ENCODE data around the gene KPNA5. TPM values are rescaled to one million over a fixed set of nuclear protein-coding genes. Genes with fewer than 3 reads are reported as not detected.
"Not testable (repeated sequence)": the region's sequence is repeated elsewhere in the genome, so short reads cannot be mapped to it uniquely, and the experiment has no call there.

The KPNA5 gene
- total RNA-seq, 2 donors from 2014 or later = 3.1 to 3.3 TPM

- H3K4me1 ChIP-seq = no peaks in the 10 kb centered on the region
- ATAC-seq (no peak), DNase-seq (no peak)
- no peak overlapping the region for H3K4me3 ChIP-seq
- intact Hi-C loops (cut with DNase I) = no loop called here
- no peak for TF ChIP-seq POLR2A (IDR thresholded peaks at IDR 0.05)
- no peak for TF ChIP-seq CTCF (IDR thresholded peaks at IDR 0.05)
- no peak overlapping the region for H3K27ac ChIP-seq
- no peaks in the 10 kb centered on the region for H3K27me3 ChIP-seq
- H3K36me3 ChIP-seq (replicated peaks in 1 of 2; ENCODE audit: insufficient read depth in 1 of 2, low read depth in 2 of 2) = peaks cover 0 to 4% of the 10 kb centered on the region in 2 donors
- no peaks in the 10 kb centered on the region for H3K9me3 ChIP-seq
- WGBS, 2 donors = 90 to 97% methylated on average over 2 of the region's 2 CpGs
Measured at GRCh38 chr6:116714761-116715160, 33.8 kb downstream of the KPNA5 start.

- H3K4me1 ChIP-seq = no peaks in the 10 kb centered on the region
- peaks cover 0 to 11% of the 10 kb centered on the region in 2 donors for H3K36me3 ChIP-seq (replicated peaks in 1 of 2; ENCODE audit: insufficient read depth in 1 of 2, low read depth in 2 of 2)
- ATAC-seq (no peak), DNase-seq (no peak)
- H3K9me3 ChIP-seq = no peaks in the 10 kb centered on the region
- no peaks in the 10 kb centered on the region for H3K27me3 ChIP-seq
- intact Hi-C loops (cut with DNase I) = no loop called here
- H3K4me3 ChIP-seq = no peak overlapping the region
- H3K27ac ChIP-seq = no peak overlapping the region
- TF ChIP-seq POLR2A (IDR thresholded peaks at IDR 0.05) (no peak), CTCF (IDR thresholded peaks at IDR 0.05) (no peak)
Measured at GRCh38 chr6:116726947-116727346, 45.9 kb downstream of the KPNA5 start.

- Histone ChIP-seq H3K4me1 (no peaks in the 10 kb centered on the region), H3K36me3 (replicated peaks in 1 of 2; ENCODE audit: insufficient read depth in 1 of 2, low read depth in 2 of 2) (peaks cover 0 to 5% of the 10 kb centered on the region in 2 donors), H3K4me3 (no peak overlapping the region), H3K27me3 (no peaks in the 10 kb centered on the region), H3K27ac (no peak overlapping the region), H3K9me3 (no peaks in the 10 kb centered on the region)
- no peak for TF ChIP-seq CTCF (IDR thresholded peaks at IDR 0.05)
- TF ChIP-seq POLR2A (IDR thresholded peaks at IDR 0.05) = no peak
- intact Hi-C loops (cut with DNase I) = no loop called here
- ATAC-seq = no peak
- DNase-seq = no peak
Measured at GRCh38 chr6:116730513-116730912, 49.5 kb downstream of the KPNA5 start.

GRCh38 chr6:116737004-116737403 lies 56.0 kb downstream of the KPNA5 start:
- DNase-seq = no peak
- 91 to 95% methylated on average over 3 of the region's 3 CpGs for WGBS, 2 donors

GRCh38 chr6:116740486-116740885 lies 59.5 kb downstream of the KPNA5 start:
- H3K27me3 ChIP-seq; H3K27ac ChIP-seq; H3K4me3 ChIP-seq; H3K36me3 ChIP-seq (replicated peaks in 1 of 2; ENCODE audit: insufficient read depth in 1 of 2, low read depth in 2 of 2); H3K4me1 ChIP-seq; DNase-seq; ATAC-seq; intact Hi-C loops (cut with DNase I); H3K9me3 ChIP-seq: not testable (repeated sequence)
- WGBS, 2 donors = 93 to 97% methylated on average over 3 of the region's 3 CpGs

More at GRCh38 chr6:116737004-116737403, 56.0 kb downstream of the KPNA5 start:
- Histone ChIP-seq H3K9me3 (no peaks in the 10 kb centered on the region), H3K4me1 (no peaks in the 10 kb centered on the region), H3K4me3 (no peak overlapping the region), H3K36me3 (replicated peaks in 1 of 2; ENCODE audit: insufficient read depth in 1 of 2, low read depth in 2 of 2) (no peaks in the 10 kb centered on the region), H3K27me3 (no peaks in the 10 kb centered on the region), H3K27ac (no peak overlapping the region)
- no peak for ATAC-seq
- intact Hi-C loops (cut with DNase I) = no loop called here
- TF ChIP-seq CTCF (IDR thresholded peaks at IDR 0.05) = no peak
- no peak for TF ChIP-seq POLR2A (IDR thresholded peaks at IDR 0.05)
